Loucy (cell line): ENCODE measurements around the gene TESK1.

Experiments
- H2AFZ ChIP-seq: fragments of 200-600 bp; sonication (generic); 2 replicates; pipeline ENCODE4 v1.6.0; 2016; ENCODE audit warnings: antibody characterized with exemption, mild to moderate bottlenecking, low read length, moderate library complexity
- H3F3A ChIP-seq: fragments of 200-600 bp; 2 replicates; pipeline ENCODE4 v1.6.0; 2016; ENCODE audit warnings: antibody characterized with exemption, low read depth, mild to moderate bottlenecking
- H3K27me3 ChIP-seq: fragments of 200-600 bp; sonication (generic); 2 replicates; pipeline ENCODE4 v1.6.1; 2014; ENCODE audit warnings: low read length, mild to moderate bottlenecking; ENCODE audit not compliant: insufficient read depth, poor library complexity, severe bottlenecking
- H3K36me3 ChIP-seq: fragments of 200-600 bp; sonication (generic); 2 replicates; pipeline ENCODE4 v1.6.1; 2016; ENCODE audit warnings: low read length; ENCODE audit not compliant: insufficient read depth
- H3K4me1 ChIP-seq: fragments of 200-600 bp; sonication (generic); 2 replicates; pipeline ENCODE4 v1.5.1; 2014; ENCODE audit warnings: low read length, mild to moderate bottlenecking; ENCODE audit not compliant: insufficient read depth, poor library complexity, severe bottlenecking
- H3K4me2 ChIP-seq: fragments of 200-600 bp; sonication (generic); 2 replicates; pipeline ENCODE4 v1.6.0; 2014; ENCODE audit warnings: antibody characterized with exemption, low read length, low read depth, mild to moderate bottlenecking; ENCODE audit not compliant: poor library complexity, severe bottlenecking
- H3K4me3 ChIP-seq: fragments of 200-600 bp; sonication (generic); 2 replicates; pipeline ENCODE4 v1.5.1; 2014; ENCODE audit warnings: low read length, mild to moderate bottlenecking, mixed read lengths; ENCODE audit not compliant: poor library complexity, severe bottlenecking
- H3K79me2 ChIP-seq: fragments of 200-600 bp; sonication (generic); 2 replicates; pipeline ENCODE4 v1.6.1; 2014; ENCODE audit warnings: low read length; ENCODE audit not compliant: insufficient read depth
- H3K9ac ChIP-seq: fragments of 200-600 bp; sonication (generic); 2 replicates; pipeline ENCODE4 v1.6.0; 2014; ENCODE audit warnings: mild to moderate bottlenecking, low read depth, low read length, moderate library complexity; ENCODE audit not compliant: poor library complexity, severe bottlenecking
- H3K9me2 ChIP-seq: fragments of 200-600 bp; sonication (generic); replicated peaks from 2 replicates; pipeline ENCODE4 v1.6.1; 2016; ENCODE audit warnings: low read depth, low read length, mixed read lengths
- H3K9me3 ChIP-seq: fragments of 200-600 bp; sonication (generic); 2 replicates; pipeline ENCODE4 v1.6.1; 2014; ENCODE audit warnings: mild to moderate bottlenecking, antibody characterized with exemption, low read length, low read depth; ENCODE audit not compliant: insufficient read depth
- H4K20me1 ChIP-seq: fragments of 200-600 bp; sonication (generic); 2 replicates; pipeline ENCODE4 v1.6.0; 2014; ENCODE audit warnings: antibody characterized with exemption, low read length, mild to moderate bottlenecking; ENCODE audit not compliant: insufficient read depth, poor library complexity, severe bottlenecking
- CTCF ChIP-seq: fragments of 200-600 bp; sonication (generic); conservative IDR thresholded peaks from 2 replicates; pipeline ENCODE4 v1.5.1; 2014; ENCODE audit warnings: mild to moderate bottlenecking, antibody characterized with exemption, low read length
- EZH2phosphoT487 ChIP-seq: fragments of 200-600 bp; IDR thresholded peaks from 2 replicates; pipeline ENCODE4 v1.6.1; 2018; ENCODE audit warnings: antibody characterized with exemption, mild to moderate bottlenecking, moderate library complexity, borderline replicate concordance

TESK1 gene

GRCh38 chr9:35627575-35627974, 22.5 kb downstream of the TESK1 start:
- Histone ChIP-seq H3K4me3 (no peak overlapping the region), H3K9me3 (no peaks in the 10 kb centered on the region), H3F3A (no peaks in the 10 kb centered on the region), H3K79me2 (no peaks in the 10 kb centered on the region), H3K36me3 (no peaks in the 10 kb centered on the region), H2AFZ (no peak overlapping the region), H3K4me1 (peaks cover 5% of the 10 kb centered on the region), H3K4me2 (no peak overlapping the region), H3K9ac (no peak overlapping the region), H3K9me2 (no peaks in the 10 kb centered on the region), H3K27me3 (no peaks in the 10 kb centered on the region), H4K20me1 (no peaks in the 10 kb centered on the region)
- TF ChIP-seq EZH2phosphoT487 = no peak
- TF ChIP-seq CTCF = no peak

GRCh38 chr9:35628389-35628991, 23.4 kb downstream of the TESK1 start:
- no peaks in the 10 kb centered on the region for H3F3A ChIP-seq
- no peak overlapping the region for H2AFZ ChIP-seq
- H3K9me3 ChIP-seq = no peaks in the 10 kb centered on the region
- TF ChIP-seq CTCF (no peak), EZH2phosphoT487 (no peak)
- no peak overlapping the region for H3K9ac ChIP-seq
- H3K4me1 ChIP-seq = peaks cover 5% of the 10 kb centered on the region
- H3K79me2 ChIP-seq = no peaks in the 10 kb centered on the region
- H4K20me1 ChIP-seq = no peaks in the 10 kb centered on the region
- no peaks in the 10 kb centered on the region for H3K36me3 ChIP-seq
- no peaks in the 10 kb centered on the region for H3K9me2 ChIP-seq
- H3K4me3 ChIP-seq = no peak overlapping the region
- no peaks in the 10 kb centered on the region for H3K27me3 ChIP-seq
- no peak overlapping the region for H3K4me2 ChIP-seq

- Histone ChIP-seq H3K36me3 (no peaks in the 10 kb centered on the region), H2AFZ (no peak overlapping the region; the same call in 1 of the 2 replicates), H3K4me2 (no peak overlapping the region), H4K20me1 (no peaks in the 10 kb centered on the region), H3K4me1 (peaks cover 7% of the 10 kb centered on the region), H3K9ac (no peak overlapping the region), H3K9me3 (no peaks in the 10 kb centered on the region), H3K79me2 (no peaks in the 10 kb centered on the region), H3F3A (no peaks in the 10 kb centered on the region), H3K9me2 (no peaks in the 10 kb centered on the region), H3K27me3 (no peaks in the 10 kb centered on the region), H3K4me3 (no peak overlapping the region)
- no peak for TF ChIP-seq CTCF
- TF ChIP-seq EZH2phosphoT487 = no peak
Measured at GRCh38 chr9:35629597-35629996, 24.5 kb downstream of the TESK1 start.
